Neural progenitor cell (in vitro differentiated cells): ENCODE data around the gene SLC41A1. TPM values are rescaled to one million over a fixed set of nuclear protein-coding genes. Genes with fewer than 3 reads are reported as not detected.

Source experiments
- DNase-seq: peaks from one replicate; pipeline ENCODE4 v3.0.0-alpha.2; 2016; ENCODE audit warnings: low spot score
- H2AFZ ChIP-seq: fragments of 200-600 bp; sonication (generic); replicated peaks from 2 replicates; pipeline ENCODE4 v1.6.1; 2016; ENCODE audit warnings: antibody characterized with exemption
- H3F3A ChIP-seq: fragments of 200-600 bp; sonication (generic); 2 replicates; pipeline ENCODE4 v1.6.1; 2016; ENCODE audit warnings: antibody characterized with exemption, low read depth
- H3K27ac ChIP-seq: fragments of 200-600 bp; sonication (generic); 2 replicates; pipeline ENCODE4 v1.5.1; 2016; ENCODE audit warnings: mild to moderate bottlenecking
- H3K27me3 ChIP-seq: fragments of 200-600 bp; sonication (generic); 2 replicates; pipeline ENCODE4 v1.6.1; 2016; ENCODE audit warnings: mild to moderate bottlenecking, moderate library complexity
- H3K36me3 ChIP-seq: fragments of 200-600 bp; sonication (generic); 2 replicates; pipeline ENCODE4 v1.5.1; 2016
- H3K4me1 ChIP-seq: fragments of 200-600 bp; sonication (generic); 2 replicates; pipeline ENCODE4 v1.6.1; 2016; ENCODE audit warnings: mixed run types
- H3K4me2 ChIP-seq: fragments of 200-600 bp; sonication (generic); 2 replicates; pipeline ENCODE4 v1.6.1; 2016
- H3K4me3 ChIP-seq: fragments of 200-600 bp; sonication (generic); 2 replicates; pipeline ENCODE4 v1.5.1; 2016
- H3K79me2 ChIP-seq: fragments of 200-600 bp; sonication (generic); 2 replicates; pipeline ENCODE4 v1.6.1; 2016; ENCODE audit warnings: low read depth
- H3K9ac ChIP-seq: fragments of 200-600 bp; sonication (generic); 2 replicates; pipeline ENCODE4 v1.6.1; 2016
- H3K9me3 ChIP-seq: fragments of 200-600 bp; sonication (generic); 2 replicates; pipeline ENCODE4 v1.5.1; 2016; ENCODE audit warnings: low read depth
- H4K20me1 ChIP-seq: fragments of 200-600 bp; sonication (generic); 2 replicates; pipeline ENCODE4 v1.6.1; 2016; ENCODE audit warnings: low read depth
- H3K27ac Mint-ChIP-seq: 3 replicates; pipeline ENCODE4 v1.8.0; 2021; ENCODE audit warnings: mixed read lengths
- H3K27me3 Mint-ChIP-seq: 2 replicates; pipeline ENCODE4 v1.8.0; 2022; ENCODE audit warnings: low read depth, mild to moderate bottlenecking, inconsistent platforms, moderate library complexity, mixed read lengths; ENCODE audit not compliant: insufficient read depth
- H3K36me3 Mint-ChIP-seq: 3 replicates; pipeline ENCODE4 v1.8.0; 2021; ENCODE audit warnings: mixed read lengths
- H3K4me1 Mint-ChIP-seq: 3 replicates; pipeline ENCODE4 v1.8.0; 2021; ENCODE audit warnings: mixed read lengths
- H3K4me3 Mint-ChIP-seq: 3 replicates; pipeline ENCODE4 v1.8.0; 2021; ENCODE audit warnings: mild to moderate bottlenecking, moderate library complexity, mixed read lengths
- H3K9me3 Mint-ChIP-seq: 3 replicates; pipeline ENCODE4 v1.8.0; 2020; ENCODE audit warnings: mixed read lengths
- EZH2 ChIP-seq: fragments of 200-600 bp; sonication (generic); IDR thresholded peaks from 2 replicates; pipeline ENCODE4 v1.6.1; 2017; ENCODE audit warnings: antibody characterized with exemption, mild to moderate bottlenecking, moderate library complexity
- EZH2phosphoT487 ChIP-seq: fragments of 200-600 bp; sonication (generic); IDR thresholded peaks from 2 replicates; pipeline ENCODE4 v1.6.1; 2017; ENCODE audit warnings: antibody characterized with exemption
- total RNA-seq: library from RNA; depleted of rRNA; stranded (reverse); fragments of >200 nt; gene quantifications from 2 replicates; pipeline ENCODE4 v1.2.3, GENCODE V29; 2015; ENCODE audit warnings: low replicate concordance
- TF ChIP-seq, protein P1 (sequence below): fragments of 200-600 bp; sonication (generic); IDR thresholded peaks from 2 replicates; pipeline ENCODE4 v1.5.1; 2017; ENCODE audit warnings: antibody characterized with exemption, mild to moderate bottlenecking

The SLC41A1 gene
- total RNA-seq, 1 donor from 2014 or later: 10.4 TPM

DNA sequence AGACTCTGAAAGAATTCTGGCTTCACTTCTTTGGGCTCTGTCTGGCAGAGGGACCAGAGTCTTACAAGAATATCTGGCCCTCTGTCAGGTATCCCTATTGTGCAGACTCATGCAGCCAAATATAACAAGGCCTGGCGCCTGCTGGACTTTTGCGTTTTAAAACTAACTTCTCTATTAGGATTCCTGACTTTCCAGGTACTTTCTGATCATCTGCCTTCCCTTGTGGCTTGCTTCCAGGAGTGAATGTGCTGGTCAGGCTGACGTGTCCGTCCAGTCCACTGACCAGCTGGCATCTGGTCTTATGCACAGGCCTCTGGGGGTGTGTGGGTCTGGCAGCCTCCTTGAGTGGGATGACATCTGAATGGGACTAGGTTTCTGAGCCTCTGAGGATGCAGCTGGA, 29.1 kb downstream of the SLC41A1 start:
- Histone ChIP-seq H3K4me2 (no peak overlapping the region), H2AFZ (no peak overlapping the region), H3K27me3 (no peaks in the 10 kb centered on the region), H3F3A (peaks cover 5% of the 10 kb centered on the region), H3K79me2 (no peaks in the 10 kb centered on the region), H4K20me1 (no peaks in the 10 kb centered on the region), H3K4me1 (peaks cover 8% of the 10 kb centered on the region), H3K27ac (no peak overlapping the region), H3K9ac (no peak overlapping the region), H3K36me3 (no peaks in the 10 kb centered on the region), H3K4me3 (no peak overlapping the region), H3K9me3 (no peaks in the 10 kb centered on the region)
- Mint-ChIP-seq H3K27ac (no peak overlapping the region), H3K4me1 (peaks cover 6% of the 10 kb centered on the region), H3K27me3 (no peaks in the 10 kb centered on the region), H3K4me3 (no peak overlapping the region), H3K36me3 (no peaks in the 10 kb centered on the region), H3K9me3 (no peaks in the 10 kb centered on the region)
- DNase-seq: peak; percentile 23
- TF ChIP-seq EZH2 (no peak), EZH2phosphoT487 (no peak)
- TF ChIP-seq, protein P1, sequence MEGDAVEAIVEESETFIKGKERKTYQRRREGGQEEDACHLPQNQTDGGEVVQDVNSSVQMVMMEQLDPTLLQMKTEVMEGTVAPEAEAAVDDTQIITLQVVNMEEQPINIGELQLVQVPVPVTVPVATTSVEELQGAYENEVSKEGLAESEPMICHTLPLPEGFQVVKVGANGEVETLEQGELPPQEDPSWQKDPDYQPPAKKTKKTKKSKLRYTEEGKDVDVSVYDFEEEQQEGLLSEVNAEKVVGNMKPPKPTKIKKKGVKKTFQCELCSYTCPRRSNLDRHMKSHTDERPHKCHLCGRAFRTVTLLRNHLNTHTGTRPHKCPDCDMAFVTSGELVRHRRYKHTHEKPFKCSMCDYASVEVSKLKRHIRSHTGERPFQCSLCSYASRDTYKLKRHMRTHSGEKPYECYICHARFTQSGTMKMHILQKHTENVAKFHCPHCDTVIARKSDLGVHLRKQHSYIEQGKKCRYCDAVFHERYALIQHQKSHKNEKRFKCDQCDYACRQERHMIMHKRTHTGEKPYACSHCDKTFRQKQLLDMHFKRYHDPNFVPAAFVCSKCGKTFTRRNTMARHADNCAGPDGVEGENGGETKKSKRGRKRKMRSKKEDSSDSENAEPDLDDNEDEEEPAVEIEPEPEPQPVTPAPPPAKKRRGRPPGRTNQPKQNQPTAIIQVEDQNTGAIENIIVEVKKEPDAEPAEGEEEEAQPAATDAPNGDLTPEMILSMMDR: no peak

DNA sequence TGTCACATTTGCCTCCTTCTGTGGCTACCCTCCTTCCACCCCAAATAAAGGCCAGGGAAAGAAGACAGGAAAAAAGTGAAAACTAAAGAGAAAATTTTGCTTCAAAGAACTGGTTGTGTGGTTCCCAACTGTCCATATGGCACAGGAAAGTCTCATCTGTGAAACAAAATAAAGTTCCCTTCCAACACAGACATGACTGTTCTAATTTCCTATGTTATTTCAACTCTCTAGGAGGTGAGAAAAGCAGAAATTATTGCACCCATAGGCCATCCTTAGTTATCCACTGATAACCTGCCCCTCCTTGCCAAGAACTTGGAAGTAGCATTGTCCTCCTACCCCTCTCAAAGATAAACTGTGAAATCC, 29.6 kb downstream of the SLC41A1 start:
- Histone ChIP-seq H3K4me3 (no peak overlapping the region), H2AFZ (no peak overlapping the region), H3F3A (peaks cover 5% of the 10 kb centered on the region), H3K27me3 (no peaks in the 10 kb centered on the region), H3K79me2 (no peaks in the 10 kb centered on the region), H3K4me2 (no peak overlapping the region), H3K9ac (no peak overlapping the region), H3K4me1 (peaks cover 8% of the 10 kb centered on the region), H3K36me3 (no peaks in the 10 kb centered on the region), H3K9me3 (no peaks in the 10 kb centered on the region), H4K20me1 (no peaks in the 10 kb centered on the region), H3K27ac (no peak overlapping the region)
- Mint-ChIP-seq H3K36me3 (no peaks in the 10 kb centered on the region), H3K27me3 (no peaks in the 10 kb centered on the region), H3K4me3 (no peak overlapping the region), H3K27ac (no peak overlapping the region), H3K9me3 (no peaks in the 10 kb centered on the region), H3K4me1 (peaks cover 6% of the 10 kb centered on the region)
- TF ChIP-seq, protein P1: no peak
- TF ChIP-seq EZH2phosphoT487 (no peak), EZH2 (no peak)
- DNase-seq: no peak

DNA sequence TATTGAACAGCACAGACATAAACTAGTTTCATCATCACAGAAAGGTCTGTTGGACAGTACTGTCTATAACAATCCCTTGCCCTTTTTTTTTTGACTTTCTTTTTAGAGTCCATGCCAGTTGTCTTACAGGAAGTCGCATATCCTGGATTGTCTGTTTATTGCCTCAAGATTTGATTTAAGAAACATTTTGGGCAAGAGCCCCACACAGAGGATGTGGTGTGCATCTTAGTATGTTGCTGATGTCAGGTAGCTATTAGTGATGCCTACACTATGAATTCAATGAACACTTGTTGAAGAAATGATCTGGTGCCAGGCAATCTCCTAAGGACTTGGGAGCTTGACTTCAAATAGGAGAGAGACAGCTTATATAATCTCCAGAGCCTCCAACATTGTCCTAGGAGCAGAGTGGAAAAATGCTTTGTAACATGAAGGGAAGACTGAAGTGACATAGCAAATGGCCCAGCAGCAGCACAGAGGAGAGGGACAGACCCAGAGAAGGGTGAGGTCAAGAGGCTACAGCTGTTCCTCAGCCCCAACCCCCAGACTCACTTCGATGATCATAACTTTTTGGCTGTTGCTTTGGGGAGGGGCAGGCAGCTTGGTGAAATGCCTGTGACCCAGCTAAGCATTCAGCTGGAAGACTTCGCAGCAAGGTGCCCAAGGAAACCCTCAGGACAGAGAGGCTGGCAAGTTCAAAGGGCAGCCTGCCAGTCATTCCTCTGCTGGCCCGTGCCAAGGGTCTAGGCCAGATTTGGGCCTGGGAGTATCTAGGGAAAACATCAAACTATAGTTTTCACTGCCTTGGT, 30.2 kb downstream of the SLC41A1 start:
- Histone ChIP-seq H3K27ac (no peak overlapping the region), H3K36me3 (no peaks in the 10 kb centered on the region), H3K9me3 (no peaks in the 10 kb centered on the region), H4K20me1 (no peaks in the 10 kb centered on the region), H3K4me3 (no peak overlapping the region), H3K79me2 (no peaks in the 10 kb centered on the region), H3K27me3 (no peaks in the 10 kb centered on the region), H3K4me1 (peaks cover 8% of the 10 kb centered on the region), H3K9ac (no peak overlapping the region), H3K4me2 (no peak overlapping the region), H2AFZ (no peak overlapping the region), H3F3A (peaks cover 5% of the 10 kb centered on the region)
- H3K36me3 Mint-ChIP-seq: no peaks in the 10 kb centered on the region
- peaks cover 6% of the 10 kb centered on the region for H3K4me1 Mint-ChIP-seq
- H3K27ac Mint-ChIP-seq: no peak overlapping the region
- no peak for DNase-seq
- TF ChIP-seq EZH2: no peak
- TF ChIP-seq, protein P1: no peak
- TF ChIP-seq EZH2phosphoT487: no peak
- no peaks in the 10 kb centered on the region for H3K27me3 Mint-ChIP-seq
- no peak overlapping the region for H3K4me3 Mint-ChIP-seq
- H3K9me3 Mint-ChIP-seq: no peaks in the 10 kb centered on the region
